Common myeloid progenitor, CD34-positive (primary cell): Measurements from ENCODE around the gene PRDM16.

Experiments used
- CTCF ChIA-PET: fragments of 350-600 bp; sonication (Branson Sonifier 250); formaldehyde crosslinking; loops from one replicate; lab custom pipeline; 2021; ENCODE audit warnings: antibody characterized with exemption; lab: Charles Lee
- POLR2A ChIA-PET: fragments of 350-600 bp; sonication (Branson Sonifier 250); formaldehyde crosslinking; loops from one replicate; lab custom pipeline; 2021; ENCODE audit warnings: antibody characterized with exemption; lab: Charles Lee
- DNase-seq, 3 donors: peaks; one replicate each; pipeline versions ENCODE4 v3.0.0 to v3.0.0-alpha.2; 2013
- H3K27ac ChIP-seq, 2 experiments: 1 replicate in 1 of 2; 2 replicates in 1 of 2; pipeline ENCODE4 v1.7.0; 2013; ENCODE audit warnings: inconsistent platforms in 2 of 2, low read length in 2 of 2, mild to moderate bottlenecking in 2 of 2, low read depth in 1 of 2, moderate library complexity in 1 of 2; ENCODE audit not compliant: severe bottlenecking in 2 of 2, insufficient read depth in 1 of 2, poor library complexity in 1 of 2
- H3K27me3 ChIP-seq, 5 experiments: replicated peaks in 2 of 5; 1 replicate in 3 of 5; 2 replicates in 2 of 5; pipeline versions ENCODE4 v1.6.1 to v1.7.0; 2013; ENCODE audit warnings: low read length in 4 of 5, mild to moderate bottlenecking in 2 of 5, moderate library complexity in 2 of 5, inconsistent platforms in 1 of 5; ENCODE audit not compliant: insufficient read depth in 5 of 5, control insufficient read depth in 4 of 5
- H3K36me3 ChIP-seq, 4 experiments: 1 replicate in 2 of 4; 2 replicates in 2 of 4; pipeline versions ENCODE4 v1.6.1 to v1.7.0; 2013; ENCODE audit warnings: low read length in 3 of 4, control low read depth in 1 of 4, mild to moderate bottlenecking in 1 of 4; ENCODE audit not compliant: control insufficient read depth in 4 of 4, insufficient read depth in 4 of 4
- H3K4me1 ChIP-seq, 4 experiments: 1 replicate in 3 of 4; 2 replicates in 1 of 4; pipeline versions ENCODE4 v1.6.1 to v1.7.1; 2013; ENCODE audit warnings: low read length in 3 of 4, mild to moderate bottlenecking in 3 of 4, control low read depth in 1 of 4, inconsistent platforms in 1 of 4, moderate library complexity in 1 of 4; ENCODE audit not compliant: control insufficient read depth in 4 of 4, insufficient read depth in 4 of 4; ENCODE audit errors: control extremely low read depth in 1 of 4
- H3K4me3 ChIP-seq, 7 experiments: 1 replicate in 4 of 7; 2 replicates in 3 of 7; pipeline versions ENCODE4 v1.5.1 to v1.7.0; 2013; ENCODE audit warnings: mild to moderate bottlenecking in 7 of 7, low read length in 6 of 7, moderate library complexity in 6 of 7, inconsistent platforms in 2 of 7, low read depth in 2 of 7, control low read depth in 1 of 7; ENCODE audit not compliant: insufficient read depth in 4 of 7, control insufficient read depth in 1 of 7; ENCODE audit errors: extremely low read depth in 1 of 7
- H3K9me3 ChIP-seq, 5 experiments: 1 replicate in 4 of 5; 2 replicates in 1 of 5; pipeline versions ENCODE4 v1.6.1 to v1.7.1; 2013; ENCODE audit warnings: low read length in 4 of 5, mild to moderate bottlenecking in 2 of 5, inconsistent platforms in 1 of 5, low read depth in 1 of 5, moderate library complexity in 1 of 5; ENCODE audit not compliant: control insufficient read depth in 4 of 5, insufficient read depth in 2 of 5; ENCODE audit errors: control extremely low read depth in 1 of 5
- WGBS: methylation state at CpG from one replicate; pipeline ENCODE4 v1.1.5; 2013; ENCODE audit not compliant: insufficient coverage; 5-methylcytosine and 5-hydroxymethylcytosine counted together

The PRDM16 gene

GRCh38 chr1:3478187-3478586 is 409.2 kb downstream of the PRDM16 start:
- 86% methylated on average over 20 of the region's 24 CpGs for WGBS

GRCh38 chr1:3479511-3480368 is 410.7 kb downstream of the PRDM16 start:
- Histone ChIP-seq H3K4me3 (no peak overlapping the region), H3K4me1 (peaks cover 0 to 1% (median 0%) of the 10 kb centered on the region in 4 experiments), H3K9me3 (no peaks in the 10 kb centered on the region), H3K36me3 (no peaks in the 10 kb centered on the region), H3K27me3 (peaks cover 0 to 24% (median 0%) of the 10 kb centered on the region in 5 experiments), H3K27ac (no peak overlapping the region)
- ChIA-PET POLR2A (no interaction called here), CTCF (interaction anchor here (0.9 to 3.8 kb wide), 4 partner anchors 11 to 27 kb away, joined by 4 to 26 read pairs (median 6); no protein-coding TSS in a partner anchor)
- DNase-seq = no peak
- WGBS = 82% methylated on average over 24 of the region's 30 CpGs

More at GRCh38 chr1:3478187-3478586, 409.2 kb downstream of the PRDM16 start:
- H3K36me3 ChIP-seq = no peaks in the 10 kb centered on the region
- POLR2A ChIA-PET = interaction anchor here (0.5 kb wide), 1 partner anchor 13 kb away, joined by 3 read pairs; no protein-coding TSS in a partner anchor
- no peaks in the 10 kb centered on the region for H3K4me1 ChIP-seq
- no peak overlapping the region for H3K4me3 ChIP-seq
- H3K27me3 ChIP-seq = peaks cover 0 to 24% (median 0%) of the 10 kb centered on the region in 5 experiments
- no peaks in the 10 kb centered on the region for H3K9me3 ChIP-seq
- no peak overlapping the region for H3K27ac ChIP-seq
- no peak for DNase-seq
- CTCF ChIA-PET = interaction anchor here (1.6 to 1.7 kb wide), 2 partner anchors 15 to 25 kb away, joined by 4 to 8 read pairs; no protein-coding TSS in a partner anchor

- WGBS = 82% methylated on average over 20 of the region's 21 CpGs
- POLR2A ChIA-PET = no interaction called here
- DNase-seq = no peak
- peaks cover 0 to 24% (median 0%) of the 10 kb centered on the region in 5 experiments for H3K27me3 ChIP-seq
- peaks cover 0 to 1% (median 0%) of the 10 kb centered on the region in 4 experiments for H3K4me1 ChIP-seq
- no peak overlapping the region for H3K27ac ChIP-seq
- H3K9me3 ChIP-seq = no peaks in the 10 kb centered on the region
- no peak overlapping the region for H3K4me3 ChIP-seq
- CTCF ChIA-PET = interaction anchor here (0.9 to 3.8 kb wide), 2 partner anchors 10 to 27 kb away, joined by 5 to 26 read pairs; no protein-coding TSS in a partner anchor
- no peaks in the 10 kb centered on the region for H3K36me3 ChIP-seq
Measured at GRCh38 chr1:3480369-3480719, 411.3 kb downstream of the PRDM16 start.

- Histone ChIP-seq H3K4me1 (peaks cover 0 to 1% (median 0%) of the 10 kb centered on the region in 4 experiments), H3K36me3 (no peaks in the 10 kb centered on the region), H3K27me3 (peaks cover 0 to 24% (median 0%) of the 10 kb centered on the region in 5 experiments), H3K27ac (no peak overlapping the region), H3K4me3 (no peak overlapping the region), H3K9me3 (no peaks in the 10 kb centered on the region)
- ChIA-PET POLR2A (no interaction called here), CTCF (interaction anchor here (1.9 to 3.8 kb wide), 3 partner anchors 8 to 28 kb away, joined by 6 to 26 read pairs (median 9); no protein-coding TSS in a partner anchor)
- no peak for DNase-seq
- WGBS = 65% methylated on average over 15 of the region's 15 CpGs
Measured at GRCh38 chr1:3481046-3481445, 412.0 kb downstream of the PRDM16 start.

- WGBS = 80% methylated on average over 18 of the region's 20 CpGs
Measured at GRCh38 chr1:3481836-3482375, 412.9 kb downstream of the PRDM16 start.

GRCh38 chr1:3482378-3482849 is 413.4 kb downstream of the PRDM16 start:
- H3K4me1 ChIP-seq = peaks cover 0 to 1% (median 0%) of the 10 kb centered on the region in 4 experiments
- peaks cover 0 to 24% (median 0%) of the 10 kb centered on the region in 5 experiments for H3K27me3 ChIP-seq
- WGBS = 50% methylated on average over 18 of the region's 18 CpGs
- H3K27ac ChIP-seq = no peak overlapping the region
- H3K4me3 ChIP-seq = no peak overlapping the region
- ChIA-PET CTCF (interaction anchor here (1.0 to 3.8 kb wide), 7 partner anchors 10 to 138 kb away, joined by 3 to 26 read pairs (median 4); no protein-coding TSS in a partner anchor), POLR2A (no interaction called here)
- no peaks in the 10 kb centered on the region for H3K36me3 ChIP-seq
- peak in 2 of 3 donors; percentile 49 to 54 for DNase-seq
- H3K9me3 ChIP-seq = no peaks in the 10 kb centered on the region

More at GRCh38 chr1:3481836-3482375, 412.9 kb downstream of the PRDM16 start:
- POLR2A ChIA-PET = no interaction called here
- CTCF ChIA-PET = interaction anchor here (1.4 to 3.8 kb wide), 5 partner anchors 9 to 139 kb away, joined by 4 to 26 read pairs (median 6); no protein-coding TSS in a partner anchor
- H3K27ac ChIP-seq = no peak overlapping the region
- no peaks in the 10 kb centered on the region for H3K9me3 ChIP-seq
- peaks cover 0 to 24% (median 0%) of the 10 kb centered on the region in 5 experiments for H3K27me3 ChIP-seq
- DNase-seq = no peak
- H3K4me3 ChIP-seq = no peak overlapping the region
- H3K36me3 ChIP-seq = no peaks in the 10 kb centered on the region
- peaks cover 0 to 1% (median 0%) of the 10 kb centered on the region in 4 experiments for H3K4me1 ChIP-seq
